A549 (cell line): Measurements from ENCODE around the gene STN1. TPM values are rescaled to one million over a fixed set of nuclear protein-coding genes. Genes with fewer than 3 reads are reported as not detected.

Source experiments
- ATAC-seq, 2 experiments: fragments of 200-7000 bp in 1 of 2; fragments of >200 bp in 1 of 2; cut with Nextera tagmentation in 1 of 2; cut with Tn5 transposase in 1 of 2; 3 replicates each; pipeline versions ENCODE4 v1.8.0 to v1.9.1; 2018 to 2020; ENCODE audit warnings: mild to moderate bottlenecking in 1 of 2, moderate library complexity in 1 of 2
- CTCF ChIA-PET: fragments of 300-600 bp; sonication (Branson Sonifier 250); formaldehyde crosslinking; extraction: SDS; loops from one replicate; lab custom pipeline; 2021; ENCODE audit warnings: antibody characterized with exemption, inconsistent platforms; lab: Yijun Ruan, JAX
- POLR2A ChIA-PET: fragments of 350-600 bp; formaldehyde crosslinking; extraction: SDS; loops from one replicate; lab custom pipeline; 2021; ENCODE audit warnings: antibody characterized with exemption, inconsistent platforms; lab: Yijun Ruan, JAX
- DNase-seq, 2 experiments: peaks; one replicate each; pipeline versions ENCODE4 v3.0.0 to v3.0.0-alpha.2; 2011 to 2016; ENCODE audit warnings: low read depth in 1 of 2, low spot score in 1 of 2
- FAIRE-seq: peaks from 2 replicates; lab custom pipeline; 2011; peaks lifted over from hg19 to GRCh38; lab: Jason Lieb, UNC
- H3K27ac ChIP-seq, 2 experiments: fragments of >200 bp; sonication (Bioruptor Twin); formaldehyde crosslinking; 3 replicates each; pipeline ENCODE4 v1.5.1; 2016 to 2017
- H3K4me1 ChIP-seq: fragments of >200 bp; sonication (Bioruptor Twin); formaldehyde crosslinking; 3 replicates; pipeline ENCODE4 v1.6.1; 2016
- H3K4me2 ChIP-seq: fragments of >200 bp; sonication (Bioruptor Twin); formaldehyde crosslinking; 3 replicates; pipeline ENCODE4 v1.6.1; 2016
- H3K4me3 ChIP-seq: fragments of >200 bp; sonication (Bioruptor Twin); formaldehyde crosslinking; 3 replicates; pipeline ENCODE4 v1.5.1; 2016
- H3K9me3 ChIP-seq: fragments of >200 bp; sonication (Bioruptor Twin); formaldehyde crosslinking; 3 replicates; pipeline ENCODE4 v1.6.1; 2016
- ATOH8 ChIP-seq: fragments of 250-450 bp; sonication (Bioruptor Pico); IDR thresholded peaks from 2 replicates; pipeline ENCODE4 v1.5.0; 2020; ENCODE audit warnings: low read depth, mild to moderate bottlenecking, moderate library complexity
- CBX2 ChIP-seq: fragments of 200-600 bp; sonication (generic); IDR thresholded peaks from 2 replicates; pipeline ENCODE4 v1.6.1; 2016; ENCODE audit warnings: low read depth, mild to moderate bottlenecking, borderline replicate concordance
- CBX8 ChIP-seq: fragments of 200-600 bp; sonication (generic); IDR thresholded peaks from 2 replicates; pipeline ENCODE4 v1.6.1; 2016
- CTCF ChIP-seq: fragments of >200 bp; sonication (Bioruptor Twin); formaldehyde crosslinking; IDR thresholded peaks from 3 replicates; pipeline ENCODE4 v1.5.1; 2016
- E2F6 ChIP-seq: IDR thresholded peaks from 2 replicates; pipeline ENCODE4 v1.6.1; 2012; ENCODE audit warnings: low read depth, borderline replicate concordance
- EHMT2 ChIP-seq: fragments of 200-600 bp; sonication (generic); IDR thresholded peaks from 2 replicates; pipeline ENCODE4 v1.6.1; 2016; ENCODE audit warnings: antibody characterized with exemption, low read depth, mild to moderate bottlenecking, moderate library complexity
- EP300 ChIP-seq, 2 experiments: fragments of >200 bp; sonication (Bioruptor Twin); formaldehyde crosslinking; IDR thresholded peaks; 2 replicates in 1 of 2; 3 replicates in 1 of 2; pipeline ENCODE4 v1.6.1; 2016 to 2017
- HDAC2 ChIP-seq: fragments of 200-600 bp; sonication (generic); IDR thresholded peaks from 2 replicates; pipeline ENCODE4 v1.6.1; 2016
- HES2 ChIP-seq: fragments of >200 bp; sonication (Bioruptor Twin); formaldehyde crosslinking; IDR thresholded peaks from 2 replicates; pipeline ENCODE4 v1.6.1; 2016
- HMGXB4 ChIP-seq: fragments of 250-450 bp; sonication (Bioruptor Pico); IDR thresholded peaks from 2 replicates; pipeline ENCODE4 v1.5.0; 2021; ENCODE audit warnings: mild to moderate bottlenecking, moderate library complexity, borderline replicate concordance
- HOXA7 ChIP-seq: fragments of 250-450 bp; sonication (Bioruptor Pico); IDR thresholded peaks from 2 replicates; pipeline ENCODE4 v1.5.0; 2020; ENCODE audit warnings: mild to moderate bottlenecking, moderate library complexity
- HOXB5 ChIP-seq: fragments of 250-450 bp; sonication (Bioruptor Pico); IDR thresholded peaks from 2 replicates; pipeline ENCODE4 v1.5.0; 2020; ENCODE audit warnings: mild to moderate bottlenecking, moderate library complexity
- JUN ChIP-seq, 2 experiments: fragments of >200 bp; sonication (Bioruptor Twin); formaldehyde crosslinking; IDR thresholded peaks; 2 replicates in 1 of 2; 3 replicates in 1 of 2; pipeline ENCODE4 v1.6.1; 2016 to 2017
- JUNB ChIP-seq: fragments of >200 bp; sonication (Bioruptor Twin); formaldehyde crosslinking; IDR thresholded peaks from 2 replicates; pipeline ENCODE4 v1.6.1; 2016
- KDM1A ChIP-seq: fragments of 200-600 bp; sonication (generic); IDR thresholded peaks from 2 replicates; pipeline ENCODE4 v1.6.1; 2016; ENCODE audit warnings: low read depth, mild to moderate bottlenecking
- MAFK ChIP-seq: fragments of 450-650 bp; IDR thresholded peaks from 2 replicates; pipeline ENCODE4 v1.6.1; 2014; ENCODE audit not compliant: partially characterized antibody
- MYC ChIP-seq: IDR thresholded peaks from 2 replicates; pipeline ENCODE4 v1.6.1; 2012; ENCODE audit warnings: mild to moderate bottlenecking, inconsistent platforms, low read length, improper control_type of control experiment, borderline replicate concordance
- NFE2L2 ChIP-seq: fragments of 150-350 bp; conservative IDR thresholded peaks from 2 replicates; pipeline ENCODE4 v1.6.1; 2014; ENCODE audit warnings: low read length
- NR3C1 ChIP-seq: fragments of >200 bp; sonication (Bioruptor Twin); formaldehyde crosslinking; IDR thresholded peaks from 3 replicates; pipeline ENCODE4 v1.6.1; 2017
- PBX3 ChIP-seq: IDR thresholded peaks from 2 replicates; pipeline ENCODE4 v1.6.1; 2012
- POLR2AphosphoS2 ChIP-seq: conservative IDR thresholded peaks from 2 replicates; pipeline ENCODE4 v1.6.1; 2012; ENCODE audit warnings: low read length, improper control_type of control experiment, inconsistent platforms
- RAD21 ChIP-seq, 2 experiments: fragments of >200 bp in 1 of 2; sonication (Bioruptor Twin) in 1 of 2; formaldehyde crosslinking in 1 of 2; IDR thresholded peaks in 1 of 2; conservative IDR thresholded peaks in 1 of 2; 2 replicates in 1 of 2; 3 replicates in 1 of 2; pipeline ENCODE4 v1.6.1; 2012 to 2018; ENCODE audit warnings: inconsistent platforms in 1 of 2
- RFX5 ChIP-seq: fragments of 450-650 bp; IDR thresholded peaks from 2 replicates; pipeline ENCODE4 v1.7.1; 2014; ENCODE audit warnings: antibody characterized with exemption, mild to moderate bottlenecking, moderate library complexity
- RNF2 ChIP-seq: fragments of 200-600 bp; sonication (generic); IDR thresholded peaks from 2 replicates; pipeline ENCODE4 v1.6.1; 2016; ENCODE audit warnings: low read depth, mild to moderate bottlenecking, antibody characterized with exemption, moderate library complexity, borderline replicate concordance
- SREBF2 ChIP-seq: fragments of 450-650 bp; IDR thresholded peaks from 2 replicates; pipeline ENCODE4 v1.6.1; 2014; ENCODE audit warnings: mild to moderate bottlenecking, moderate library complexity
- USF2 ChIP-seq: fragments of 450-650 bp; IDR thresholded peaks from 2 replicates; pipeline ENCODE4 v1.6.1; 2014; ENCODE audit warnings: antibody characterized with exemption
- ZC3H11A ChIP-seq: fragments of 450-650 bp; IDR thresholded peaks from 2 replicates; pipeline ENCODE4 v1.6.1; 2014; ENCODE audit warnings: antibody characterized with exemption, mild to moderate bottlenecking
- ZNF302 ChIP-seq: fragments of 250-450 bp; sonication (Bioruptor Pico); IDR thresholded peaks from 2 replicates; pipeline ENCODE4 v1.9.0; 2021; ENCODE audit warnings: inconsistent platforms, mild to moderate bottlenecking, moderate library complexity
- WGBS: methylation state at CpG from one replicate; pipeline ENCODE4 v1.1.6; 2017; ENCODE audit errors: missing lambda C conversion rate; 5-methylcytosine and 5-hydroxymethylcytosine counted together
- polyA plus RNA-seq, 4 experiments: library from polyadenylated mRNA; depleted of rRNA in 3 of 4; stranded (reverse); fragments of >200 nt; fragmentation: RNase III in 1 of 4; extraction: RNeasy Plus Mini Kit Qiagen cat#74134 plus additional on column Dnase treatment in 1 of 4; gene quantifications; 2 replicates in 3 of 4; 3 replicates in 1 of 4; pipeline ENCODE4 v1.2.3, GENCODE V29; 2011 to 2017

STN1 gene
- polyA plus RNA-seq, 2 of the 4 experiments (the other 2 are of a cell fraction): 17.1 to 34.5 TPM

- no peak overlapping the region for H3K4me3 ChIP-seq
- H3K4me2 ChIP-seq: peak overlapping the region; percentile 75
- peak overlapping the region; percentile 72 to 81 for H3K27ac ChIP-seq
- H3K9me3 ChIP-seq: 0 out of 3 replicates have a peak, but pooled peaks cover 4% of the 10 kb centered on the region
- no peak for TF ChIP-seq CBX8
- TF ChIP-seq POLR2AphosphoS2: no peak
- no peak for TF ChIP-seq CBX2
- TF ChIP-seq MYC: no peak
- no peak for TF ChIP-seq RAD21 (conservative IDR thresholded peaks at IDR 0.05 in 1 of 2, IDR thresholded peaks at IDR 0.05 in 1 of 2)
- no peak for TF ChIP-seq HMGXB4 (CRISPR knock-in tag)
- no peak for TF ChIP-seq EP300 (IDR thresholded peaks at IDR 0.05)
- TF ChIP-seq RNF2: no peak
- no peak for TF ChIP-seq JUNB
- TF ChIP-seq EHMT2: no peak
- no peak for TF ChIP-seq CTCF
- TF ChIP-seq HOXA7 (CRISPR knock-in tag): no peak
- TF ChIP-seq ATOH8 (CRISPR knock-in tag): no peak
- no peak for TF ChIP-seq NFE2L2
- TF ChIP-seq SREBF2: no peak
- no peak for TF ChIP-seq NR3C1
- no peak for TF ChIP-seq JUN (IDR thresholded peaks at IDR 0.05)
- no peak for TF ChIP-seq KDM1A
- ATAC-seq (peak; percentile 26 to 46; a peak in 3 of 6 replicates), FAIRE-seq (no peak), DNase-seq (peak in 1 of 2 experiments; percentile 15)
- POLR2A ChIA-PET: no interaction called here
- H3K4me1 ChIP-seq: peaks cover 36% of the 10 kb centered on the region
- CTCF ChIA-PET: interaction anchor here (0.7 to 3.0 kb wide), 6 partner anchors 16 to 122 kb away, joined by 3 to 12 read pairs (median 3); partner anchors contain the start of gene SH3PXD2A
- WGBS: 78% methylated on average over 20 of the region's 20 CpGs
These were observed 82.6 kb downstream of the STN1 start for GRCh38 chr10:103835096-103836050.

- ChIA-PET CTCF (interaction anchor here (0.7 to 3.0 kb wide), 6 partner anchors 14 to 121 kb away, joined by 3 to 12 read pairs (median 4); no protein-coding TSS in a partner anchor), POLR2A (interaction anchor here (1.0 kb wide), 1 partner anchor 75 kb away, joined by 3 read pairs; no protein-coding TSS in a partner anchor)
- ATAC-seq (no peak), FAIRE-seq (no peak), DNase-seq (no peak)
- Histone ChIP-seq H3K9me3 (0 out of 3 replicates have a peak, but pooled peaks cover 4% of the 10 kb centered on the region), H3K4me3 (no peak overlapping the region), H3K27ac (peak overlapping the region; percentile 72 to 81), H3K4me1 (peaks cover 32% of the 10 kb centered on the region), H3K4me2 (peak overlapping the region; percentile 75)
- no peak for TF ChIP-seq NFE2L2
- no peak for TF ChIP-seq E2F6
- no peak for TF ChIP-seq MAFK
- TF ChIP-seq JUNB: no peak
- no peak for TF ChIP-seq POLR2AphosphoS2
- no peak for TF ChIP-seq EP300 (IDR thresholded peaks at IDR 0.05)
- TF ChIP-seq ZC3H11A: no peak
- no peak for TF ChIP-seq ZNF302 (CRISPR knock-in tag)
- TF ChIP-seq RNF2: no peak
- no peak for TF ChIP-seq USF2
- no peak for TF ChIP-seq HDAC2
- no peak for TF ChIP-seq PBX3
- no peak for TF ChIP-seq HOXB5 (CRISPR knock-in tag)
- no peak for TF ChIP-seq HES2
- TF ChIP-seq RFX5: no peak
- WGBS: 69% methylated on average over 5 of the region's 5 CpGs
These were observed 83.4 kb downstream of the STN1 start for GRCh38 chr10:103834436-103835095.
